Right lobe of liver (tissue), 4 donors: ENCODE measurements around the gene EFNB2.

Experiments
- POLR2A ChIP-seq: fragments of 450-650 bp; IDR thresholded peaks from one replicate; pipeline ENCODE4 v1.6.1; 2017; ENCODE audit warnings: antibody characterized with exemption, mild to moderate bottlenecking
- TF ChIP-seq, protein P1 (sequence below), 4 donors: fragments of 200-600 bp in 3 of 4; fragments of 450-650 bp in 1 of 4; IDR thresholded peaks; one replicate each; pipeline versions ENCODE4 v1.5.1 to v1.8.0; 2016 to 2022; ENCODE audit warnings: antibody characterized with exemption in 4 of 4, mild to moderate bottlenecking in 2 of 4
- donor health status: DM: no; HTN: no; CAD: no.
- donor health status: DM: no; HTN: no; CAD: no.
- donor health status: DM: no; HTN: yes; CAD: no.

GRCh38 chr13:106517109-106517847, 18.2 kb downstream of the EFNB2 start:
- TF ChIP-seq, protein P1, sequence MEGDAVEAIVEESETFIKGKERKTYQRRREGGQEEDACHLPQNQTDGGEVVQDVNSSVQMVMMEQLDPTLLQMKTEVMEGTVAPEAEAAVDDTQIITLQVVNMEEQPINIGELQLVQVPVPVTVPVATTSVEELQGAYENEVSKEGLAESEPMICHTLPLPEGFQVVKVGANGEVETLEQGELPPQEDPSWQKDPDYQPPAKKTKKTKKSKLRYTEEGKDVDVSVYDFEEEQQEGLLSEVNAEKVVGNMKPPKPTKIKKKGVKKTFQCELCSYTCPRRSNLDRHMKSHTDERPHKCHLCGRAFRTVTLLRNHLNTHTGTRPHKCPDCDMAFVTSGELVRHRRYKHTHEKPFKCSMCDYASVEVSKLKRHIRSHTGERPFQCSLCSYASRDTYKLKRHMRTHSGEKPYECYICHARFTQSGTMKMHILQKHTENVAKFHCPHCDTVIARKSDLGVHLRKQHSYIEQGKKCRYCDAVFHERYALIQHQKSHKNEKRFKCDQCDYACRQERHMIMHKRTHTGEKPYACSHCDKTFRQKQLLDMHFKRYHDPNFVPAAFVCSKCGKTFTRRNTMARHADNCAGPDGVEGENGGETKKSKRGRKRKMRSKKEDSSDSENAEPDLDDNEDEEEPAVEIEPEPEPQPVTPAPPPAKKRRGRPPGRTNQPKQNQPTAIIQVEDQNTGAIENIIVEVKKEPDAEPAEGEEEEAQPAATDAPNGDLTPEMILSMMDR (IDR thresholded peaks at IDR 0.05) = no peak
- no peak for TF ChIP-seq POLR2A
